ENCODE measurements around the gene TADA1.
A peak's percentile ranks its signal among the peaks of the same experiment; 100 is the strongest.
"Not testable (repeated sequence)": the region's sequence is repeated elsewhere in the genome, so short reads cannot be mapped to it uniquely, and the experiment has no call there.

TADA1 gene

DNA sequence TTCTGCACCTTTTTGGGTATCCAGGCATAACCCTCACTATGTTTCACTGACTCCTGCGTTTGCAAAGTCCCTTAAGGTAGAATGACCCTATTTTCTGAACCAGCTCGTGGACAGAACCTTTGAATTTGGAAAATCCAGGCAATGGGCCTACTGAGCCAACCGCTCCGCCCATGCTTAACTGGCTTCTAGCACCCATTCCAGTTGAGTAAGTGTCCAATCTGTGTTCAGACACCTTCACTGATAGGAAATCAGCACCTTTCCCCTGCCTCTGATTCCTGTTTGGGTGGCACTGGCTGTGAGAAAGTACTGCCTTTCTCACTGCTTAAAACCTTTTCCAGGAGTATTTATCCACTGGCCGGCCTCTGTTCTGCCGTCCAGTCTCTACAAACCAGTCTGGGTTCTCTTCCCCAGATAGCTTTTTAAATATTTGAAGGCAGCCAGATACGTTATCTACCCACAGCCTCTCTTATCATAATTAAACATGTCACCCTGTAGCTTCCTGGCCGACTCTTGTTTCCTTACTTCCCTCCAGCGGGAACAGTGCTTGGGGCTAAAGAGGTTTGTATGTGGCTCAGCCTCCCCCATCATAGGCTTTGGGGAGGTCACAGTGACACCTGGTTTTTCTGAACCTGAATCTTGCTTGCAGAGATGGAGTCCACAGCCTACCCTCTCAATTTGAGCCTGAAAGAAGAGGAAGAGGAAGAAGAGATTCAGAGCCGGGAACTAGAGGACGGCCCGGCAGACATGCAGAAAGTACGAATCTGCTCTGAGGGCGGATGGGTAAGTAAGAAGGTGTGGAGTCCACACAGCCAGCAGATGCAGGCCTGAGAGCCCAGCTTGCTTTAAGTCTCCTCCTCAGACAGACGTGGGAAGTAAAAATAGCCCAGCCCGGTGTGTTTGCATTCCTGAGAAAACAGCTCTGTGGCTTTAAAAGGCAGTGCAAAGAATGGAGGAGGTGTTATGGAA, 35.5 kb downstream of the TADA1 start:
- DNase-seq, result no peak

DNA sequence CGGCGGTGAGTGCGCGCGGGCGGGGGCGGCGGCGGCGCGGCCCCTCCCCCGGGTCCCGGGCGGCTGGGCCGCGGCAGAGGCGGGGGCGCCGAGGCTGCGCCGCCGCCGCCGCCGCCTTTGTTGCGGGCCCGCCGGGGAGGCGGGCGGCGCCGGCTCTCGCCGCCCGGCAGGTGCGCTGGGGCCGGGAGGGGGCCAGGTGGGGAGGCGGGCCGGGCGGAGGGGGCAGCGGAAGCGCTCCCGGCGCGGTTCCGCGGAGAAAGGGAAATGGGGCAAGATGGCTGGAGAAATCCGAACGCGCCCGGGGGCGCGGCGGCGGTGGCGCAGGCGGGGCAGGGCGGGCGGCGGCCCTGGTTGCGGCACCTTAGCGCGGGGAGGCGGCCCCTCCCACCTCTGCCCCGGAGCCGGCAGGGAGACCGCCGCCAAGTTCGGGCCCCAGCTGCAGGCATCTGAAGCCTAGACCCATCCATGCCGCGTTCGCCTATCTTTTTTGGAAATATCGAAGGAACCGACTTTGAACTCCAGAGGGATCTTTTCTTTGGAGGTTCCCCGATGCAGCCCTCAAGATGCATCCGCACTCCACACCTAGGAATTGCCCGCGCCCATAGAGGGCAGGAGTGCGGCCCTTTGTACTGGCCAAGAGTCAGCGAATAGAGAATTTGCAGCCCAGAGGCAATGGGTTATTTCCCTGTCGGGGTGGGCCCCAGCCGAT, 36.3 kb downstream of the TADA1 start:
- peak; percentile 65 for DNase-seq

DNA sequence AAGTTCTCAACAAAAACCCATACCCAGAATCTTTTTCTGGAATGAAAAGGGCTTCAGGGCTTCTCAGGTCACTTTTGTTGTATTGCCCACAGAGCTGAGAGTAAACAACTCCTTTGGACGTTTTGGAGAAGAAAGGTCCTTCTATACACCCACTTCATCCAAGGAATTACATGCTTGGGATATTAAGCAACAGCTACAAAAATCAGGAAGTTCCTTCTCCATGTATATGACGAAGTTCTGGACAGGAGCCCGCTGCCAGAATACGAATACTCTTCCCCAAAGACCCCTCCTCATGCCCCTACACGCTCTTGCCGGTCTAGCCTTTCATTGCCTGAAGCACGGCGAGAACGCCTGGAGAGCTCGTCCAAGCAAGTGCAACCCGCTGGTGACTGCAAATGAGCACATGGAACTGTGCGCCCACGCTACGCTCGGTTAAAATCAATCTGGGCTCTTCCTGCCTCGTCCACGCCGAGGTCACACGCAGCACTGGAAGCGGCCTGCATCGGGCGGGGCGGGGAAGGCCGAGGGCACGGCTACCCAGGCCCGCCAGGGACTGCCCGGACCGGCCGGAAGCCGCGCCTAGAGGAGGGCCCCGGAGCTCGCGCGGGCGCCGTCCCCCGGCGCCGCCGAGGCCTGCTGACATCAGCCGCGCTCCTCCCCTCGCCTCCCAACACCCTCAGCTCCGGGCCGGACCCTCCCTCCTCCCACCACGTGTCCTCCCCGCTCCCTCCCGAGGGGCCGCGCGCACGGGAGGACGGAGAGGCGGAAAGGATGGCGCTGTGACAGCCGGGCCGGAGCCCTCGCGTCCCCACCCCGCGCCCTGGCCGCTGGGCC, 37.1 kb downstream of the TADA1 start, which contains the start of gene POGK:
Gene POGK, plus strand, starts transcription at position 710 of the 834 bp plus-strand sequence. CDS start 1,482 bp downstream, outside the sequence.
- DNase-seq, result peak; percentile 90

DNA sequence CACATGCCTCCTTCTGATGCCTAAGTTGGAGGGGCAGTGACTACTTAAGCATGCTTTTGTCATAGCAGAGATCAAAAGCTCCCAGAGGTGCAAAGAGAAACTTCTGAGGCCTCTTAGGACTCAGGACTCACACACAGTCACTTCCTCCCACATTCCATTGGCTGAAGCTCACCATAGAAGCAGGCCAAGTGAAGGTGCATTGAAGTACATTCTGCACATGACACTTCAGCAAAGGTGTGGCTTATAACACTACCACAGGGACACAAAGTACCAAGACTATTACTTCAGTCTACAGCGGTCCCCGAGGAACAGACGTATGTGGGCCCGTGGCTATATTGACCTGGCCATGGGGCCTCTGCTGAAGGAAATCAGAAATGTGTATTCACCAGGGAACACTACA, 39.3 kb downstream of the TADA1 start:
- no peak for DNase-seq

DNA sequence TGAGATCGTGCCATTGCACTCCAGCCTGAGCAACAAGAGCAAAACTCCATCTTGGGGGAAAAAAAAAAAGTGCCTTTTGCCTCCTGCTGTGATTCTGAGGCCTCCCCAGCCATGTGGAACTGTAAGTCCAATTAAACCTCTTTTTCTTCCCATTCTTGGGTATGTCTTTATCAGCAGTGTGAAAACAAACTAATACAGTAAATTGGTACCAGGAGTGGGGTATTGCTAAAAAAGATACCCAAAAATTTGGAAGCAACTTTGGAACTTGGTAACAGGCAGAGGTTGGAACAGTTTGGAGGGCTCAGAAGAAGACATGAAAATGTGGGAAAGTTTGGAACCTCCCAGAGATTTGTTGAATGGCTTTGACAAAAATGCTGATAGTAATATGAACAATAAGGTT, 46.3 kb downstream of the TADA1 start:
- DNase-seq, result not testable (repeated sequence)

DNA sequence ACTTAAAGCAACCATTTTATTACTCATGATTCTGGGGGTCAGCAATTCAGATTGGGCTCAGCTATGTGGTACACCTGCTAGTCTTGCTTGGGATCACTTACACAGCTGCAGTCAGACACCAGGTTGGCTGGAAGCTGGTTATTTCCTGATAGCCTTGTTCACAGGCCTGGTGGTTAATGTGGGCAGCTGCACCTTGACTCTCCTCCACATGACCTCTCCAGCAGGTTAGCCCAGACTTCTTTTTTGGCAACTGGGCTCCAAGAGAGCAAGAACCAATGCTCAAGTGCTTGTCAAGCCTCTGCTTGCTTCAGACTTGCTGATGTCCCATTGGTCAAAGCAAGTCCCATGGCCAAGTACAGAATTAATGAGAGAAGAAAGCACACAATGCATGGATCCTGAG, 48.6 kb downstream of the TADA1 start:
- no peak for DNase-seq

DNA sequence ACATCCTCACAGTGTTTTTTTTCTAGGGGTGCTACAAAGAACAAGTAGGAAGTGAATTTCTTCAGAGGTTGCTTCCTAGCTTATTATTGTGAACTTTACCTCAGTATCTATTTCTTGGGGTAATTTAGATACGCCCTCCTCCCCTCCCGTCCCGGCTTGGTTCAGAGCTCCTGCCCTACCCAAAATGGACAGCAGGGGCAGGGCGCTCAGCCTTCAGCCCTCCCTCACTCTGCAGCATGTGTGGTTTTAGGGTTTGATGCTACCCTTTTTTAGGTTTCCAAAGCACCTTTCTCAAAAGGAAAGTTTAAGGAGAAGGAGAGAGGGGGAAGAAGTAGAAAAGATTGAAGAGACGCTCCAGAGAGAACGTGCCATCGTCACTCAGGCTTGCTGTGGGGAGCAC, 53.7 kb downstream of the TADA1 start:
- DNase-seq, result no peak

DNA sequence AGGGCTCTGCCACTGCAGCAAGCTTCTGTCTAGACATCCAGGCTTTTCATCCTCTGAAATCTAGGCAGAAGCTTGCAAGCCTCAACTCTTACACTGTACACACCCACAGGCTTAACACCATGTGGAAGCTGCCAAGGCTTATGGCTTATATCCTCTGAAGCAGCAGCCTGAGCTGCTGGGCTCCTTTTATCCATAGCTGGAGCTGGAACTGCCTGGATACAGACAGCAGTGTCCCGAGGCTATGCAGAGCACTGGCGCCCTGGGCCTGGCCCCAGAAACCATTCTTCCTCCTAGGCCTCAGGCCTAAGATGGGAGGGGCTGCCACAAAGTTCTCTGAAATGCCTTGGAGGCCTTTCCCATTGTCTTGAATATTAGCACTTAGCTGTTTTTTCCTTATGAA, 56.1 kb downstream of the TADA1 start:
- DNase-seq, result no peak

DNA sequence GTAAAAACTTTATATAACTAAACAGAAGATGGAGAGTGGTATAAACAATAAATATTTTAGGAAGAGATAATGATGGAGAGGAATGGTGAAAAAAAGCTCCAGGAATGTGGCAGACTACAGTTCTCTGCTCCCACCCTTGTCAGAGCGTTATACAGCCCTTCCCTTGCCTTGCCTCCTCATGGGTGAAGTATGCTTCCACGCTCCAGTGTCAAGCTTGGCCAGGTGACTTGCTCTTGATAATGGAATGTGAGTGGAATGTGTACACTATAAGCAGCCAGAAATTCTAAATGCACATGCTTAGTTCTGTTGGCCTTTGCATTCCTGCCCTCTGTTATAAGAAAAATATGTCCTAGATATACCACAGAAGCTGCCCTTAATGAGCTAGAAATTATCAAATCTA, 61.5 kb downstream of the TADA1 start:
- no peak for DNase-seq

DNA sequence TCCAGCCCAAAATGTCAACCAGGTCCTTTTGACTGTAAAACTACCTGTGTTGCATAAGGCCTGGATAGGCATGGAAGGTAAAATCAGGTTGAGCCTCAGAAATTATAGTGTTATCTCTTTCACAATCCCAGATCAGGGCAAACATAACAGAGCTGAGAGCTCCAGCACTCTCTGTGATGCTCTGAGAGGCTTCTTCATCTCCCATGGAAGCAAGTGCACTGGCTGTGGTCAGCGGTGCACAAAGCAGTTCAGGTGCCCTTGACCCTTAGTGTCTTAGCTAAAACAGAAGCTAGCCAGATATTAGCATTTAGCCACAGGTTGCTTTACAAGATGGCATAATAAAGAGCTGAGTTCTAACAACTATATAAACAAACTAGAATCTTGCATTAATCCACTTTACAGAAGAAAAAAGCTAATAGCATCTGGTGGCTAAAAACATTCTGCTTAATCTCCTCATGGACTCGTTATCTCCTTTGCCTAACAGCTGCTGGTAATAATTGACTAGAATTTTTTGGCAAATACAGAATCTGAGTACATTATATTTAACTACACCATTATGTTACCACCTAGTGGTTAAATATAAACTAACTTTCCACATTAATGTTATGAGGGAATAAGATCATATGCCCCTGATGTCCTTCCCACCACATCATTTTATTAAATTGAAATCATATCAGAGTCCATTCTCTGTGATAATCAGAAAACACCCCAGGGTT, 62.4 kb downstream of the TADA1 start:
- DNase-seq, result no peak

DNA sequence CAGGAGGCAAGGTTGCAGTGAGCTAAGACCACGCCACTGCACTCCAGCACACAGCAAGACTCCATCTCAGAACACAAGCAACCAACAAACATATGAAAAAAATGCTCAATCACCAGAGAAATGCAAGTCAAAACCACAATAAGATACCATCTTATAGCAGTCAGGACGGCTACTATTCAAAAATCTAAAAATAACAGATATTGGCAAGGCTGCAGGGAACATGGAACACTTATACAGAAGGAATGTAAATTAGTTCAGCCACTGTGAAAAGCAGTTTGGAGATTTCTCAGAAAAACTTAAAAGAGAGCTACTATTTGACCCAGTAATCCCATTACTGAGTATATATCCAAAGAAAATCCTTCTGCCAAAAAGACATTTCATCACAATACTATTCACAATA, 64.4 kb downstream of the TADA1 start:
- DNase-seq, result no peak

DNA sequence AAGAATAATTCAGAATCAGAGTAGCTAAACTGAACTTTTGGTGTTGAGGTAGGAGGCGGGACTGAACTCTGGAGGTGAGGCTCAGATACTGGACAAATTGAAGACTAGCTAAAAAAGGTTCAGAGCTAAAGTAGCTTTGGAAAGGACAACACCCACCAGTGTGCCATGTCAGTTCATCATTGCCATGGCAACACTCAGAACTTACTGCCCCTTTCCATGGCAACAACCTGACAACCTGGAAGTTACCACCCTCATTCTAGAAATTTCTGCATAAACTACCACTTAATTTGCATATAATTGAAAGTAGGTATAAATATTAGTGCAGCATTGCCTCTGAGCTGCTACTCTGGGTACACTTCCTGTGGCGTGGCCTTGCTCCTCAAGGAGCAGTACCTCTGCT, 67.1 kb downstream of the TADA1 start:
- DNase-seq, result no peak
